HEK293 (cell line): ENCODE measurements around the gene PLA2G4A.

Source experiments
- CTCF ChIA-PET: fragments of 350-600 bp; formaldehyde crosslinking; extraction: SDS; loops from one replicate; lab custom pipeline; 2021; ENCODE audit warnings: antibody characterized with exemption; lab: Yijun Ruan, JAX
- POLR2A ChIA-PET: fragments of 300-600 bp; formaldehyde crosslinking; extraction: SDS; loops from one replicate; lab custom pipeline; 2020; ENCODE audit warnings: antibody characterized with exemption, inconsistent platforms; lab: Yijun Ruan, JAX
- H3K27ac ChIP-seq: fragments of 200-500 bp; sonication (Bioruptor generic); 2 replicates; pipeline ENCODE4 v1.5.1; 2014; ENCODE audit warnings: low read depth, low read length, control low read depth, inconsistent platforms; ENCODE audit errors: extremely low read depth
- H3K36me3 ChIP-seq, 2 experiments: fragments of 200-500 bp in 1 of 2; sonication (Bioruptor generic) in 1 of 2; 1 replicate in 1 of 2; 2 replicates in 1 of 2; pipeline ENCODE4 v1.5.1; 2014 to 2017; ENCODE audit warnings: inconsistent platforms in 2 of 2, low read length in 2 of 2; ENCODE audit not compliant: control insufficient read depth in 2 of 2, insufficient read depth in 1 of 2
- H3K4me1 ChIP-seq: fragments of 200-500 bp; sonication (Bioruptor generic); 2 replicates; pipeline ENCODE4 v1.5.1; 2014; ENCODE audit warnings: mild to moderate bottlenecking, low read length, inconsistent platforms; ENCODE audit not compliant: control insufficient read depth, insufficient read depth
- H3K4me3 ChIP-seq: 2 replicates; pipeline ENCODE4 v1.5.1; 2011; ENCODE audit warnings: low read depth, mild to moderate bottlenecking, control low read depth, low read length, moderate library complexity
- H3K9me3 ChIP-seq: fragments of 200-500 bp; sonication (Bioruptor generic); 2 replicates; pipeline ENCODE4 v1.5.1; 2014; ENCODE audit warnings: low read depth, low read length, inconsistent platforms; ENCODE audit not compliant: control insufficient read depth, insufficient read depth
- BCL11A ChIP-seq: fragments of 450-650 bp; formaldehyde crosslinking; IDR thresholded peaks from 2 replicates; pipeline ENCODE4 v1.5.1; 2016; ENCODE audit warnings: low read depth, missing biosample characterization, missing genetic modification characterization
- HIC1 ChIP-seq: fragments of 450-650 bp; formaldehyde crosslinking; IDR thresholded peaks from 2 replicates; pipeline ENCODE4 v1.5.1; 2016; ENCODE audit warnings: missing biosample characterization, missing genetic modification characterization
- MYNN ChIP-seq: fragments of 450-650 bp; formaldehyde crosslinking; IDR thresholded peaks from 2 replicates; pipeline ENCODE4 v1.5.1; 2016; ENCODE audit warnings: missing biosample characterization, missing genetic modification characterization, borderline replicate concordance
- ZBTB1 ChIP-seq: fragments of 450-650 bp; formaldehyde crosslinking; IDR thresholded peaks from 2 replicates; pipeline ENCODE4 v1.5.1; 2016; ENCODE audit warnings: missing biosample characterization, missing genetic modification characterization
- ZBTB7A ChIP-seq: fragments of 450-650 bp; formaldehyde crosslinking; IDR thresholded peaks from 2 replicates; pipeline ENCODE4 v1.5.1; 2016; ENCODE audit warnings: low read depth, missing biosample characterization, missing genetic modification characterization
- ZFP69B ChIP-seq: fragments of 450-650 bp; formaldehyde crosslinking; IDR thresholded peaks from 2 replicates; pipeline ENCODE4 v1.5.1; 2016; ENCODE audit warnings: missing biosample characterization, missing genetic modification characterization
- ZNF140 ChIP-seq: fragments of 450-650 bp; formaldehyde crosslinking; IDR thresholded peaks from 2 replicates; pipeline ENCODE4 v1.5.1; 2016; ENCODE audit warnings: missing biosample characterization, missing genetic modification characterization
- ZNF174 ChIP-seq: fragments of 450-650 bp; formaldehyde crosslinking; IDR thresholded peaks from 2 replicates; pipeline ENCODE4 v1.5.0; 2017; ENCODE audit warnings: missing biosample characterization, mild to moderate bottlenecking, missing genetic modification characterization
- ZNF302 ChIP-seq: fragments of 450-650 bp; formaldehyde crosslinking; IDR thresholded peaks from 2 replicates; pipeline ENCODE4 v1.5.1; 2016; ENCODE audit warnings: missing biosample characterization, missing genetic modification characterization, low read depth
- ZNF354C ChIP-seq: fragments of 450-650 bp; formaldehyde crosslinking; IDR thresholded peaks from 2 replicates; pipeline ENCODE4 v1.5.1; 2016; ENCODE audit warnings: missing biosample characterization, missing genetic modification characterization, low read depth, borderline replicate concordance
- ZNF423 ChIP-seq: fragments of 450-650 bp; formaldehyde crosslinking; IDR thresholded peaks from 2 replicates; pipeline ENCODE4 v1.5.1; 2016; ENCODE audit warnings: missing biosample characterization, missing genetic modification characterization
- ZNF433 ChIP-seq: fragments of 450-650 bp; formaldehyde crosslinking; IDR thresholded peaks from 2 replicates; pipeline ENCODE4 v1.5.1; 2016; ENCODE audit warnings: missing biosample characterization, missing genetic modification characterization, low read depth
- ZNF48 ChIP-seq: fragments of 450-650 bp; formaldehyde crosslinking; IDR thresholded peaks from 2 replicates; pipeline ENCODE4 v1.5.1; 2016; ENCODE audit warnings: missing biosample characterization, missing genetic modification characterization
- ZNF530 ChIP-seq: fragments of 450-650 bp; formaldehyde crosslinking; IDR thresholded peaks from 2 replicates; pipeline ENCODE4 v1.5.1; 2016; ENCODE audit warnings: low read depth, missing biosample characterization, missing genetic modification characterization
- ZNF571 ChIP-seq: fragments of 450-650 bp; formaldehyde crosslinking; IDR thresholded peaks from 2 replicates; pipeline ENCODE4 v1.5.0; 2017; ENCODE audit warnings: missing biosample characterization, missing genetic modification characterization
- ZNF658 ChIP-seq: fragments of 450-650 bp; formaldehyde crosslinking; IDR thresholded peaks from 2 replicates; pipeline ENCODE4; 2016; ENCODE audit warnings: missing biosample characterization, missing genetic modification characterization
- ZNF677 ChIP-seq: fragments of 450-650 bp; IDR thresholded peaks from 2 replicates; pipeline ENCODE4 v1.5.0; 2018; ENCODE audit warnings: missing biosample characterization, mild to moderate bottlenecking, missing genetic modification characterization, moderate library complexity
- ZNF837 ChIP-seq: fragments of 450-650 bp; formaldehyde crosslinking; IDR thresholded peaks from 2 replicates; pipeline ENCODE4 v1.5.1; 2016; ENCODE audit warnings: missing biosample characterization, missing genetic modification characterization
- TF ChIP-seq, protein P1 (sequence below): fragments of 450-650 bp; formaldehyde crosslinking; IDR thresholded peaks from 2 replicates; pipeline ENCODE4 v1.5.1; 2017; ENCODE audit warnings: missing biosample characterization, missing genetic modification characterization
- TF ChIP-seq, protein P2 (sequence below): fragments of 450-650 bp; formaldehyde crosslinking; IDR thresholded peaks from 2 replicates; pipeline ENCODE4 v1.5.1; 2016; ENCODE audit warnings: missing biosample characterization, missing genetic modification characterization
- TF ChIP-seq, protein P3 (sequence below): fragments of 450-650 bp; formaldehyde crosslinking; IDR thresholded peaks from 2 replicates; pipeline ENCODE4 v1.5.1; 2016; ENCODE audit warnings: missing biosample characterization, missing genetic modification characterization

PLA2G4A gene

DNA sequence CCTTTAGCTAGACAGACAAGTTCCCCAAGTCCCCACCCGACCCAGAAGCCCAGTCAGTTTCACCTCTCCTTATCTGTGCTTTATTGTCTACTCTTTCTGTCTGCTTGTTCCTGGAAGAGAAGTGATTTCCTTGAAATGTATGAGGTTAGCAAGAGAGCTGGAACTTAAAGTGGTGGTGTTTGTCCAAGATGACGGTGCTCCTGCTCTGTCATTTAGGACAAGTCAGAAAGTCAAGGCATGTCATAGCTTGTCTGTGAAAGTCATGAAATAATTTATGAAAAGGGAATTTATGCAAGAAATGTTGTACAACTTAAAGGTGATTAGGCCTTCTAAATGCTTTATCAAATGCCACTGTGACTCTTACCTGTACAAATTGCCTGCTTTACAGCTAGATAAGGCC, 178.1 kb downstream of the PLA2G4A start (continued):
- TF ChIP-seq HIC1 (tag by site-specific recombination) (no peak), MYNN (tag by site-specific recombination) (no peak)

GRCh38 chr1:187009320-187009719, 180.6 kb downstream of the PLA2G4A start:
- POLR2A ChIA-PET, result no interaction called here
- no peak overlapping the region for H3K4me3 ChIP-seq

DNA sequence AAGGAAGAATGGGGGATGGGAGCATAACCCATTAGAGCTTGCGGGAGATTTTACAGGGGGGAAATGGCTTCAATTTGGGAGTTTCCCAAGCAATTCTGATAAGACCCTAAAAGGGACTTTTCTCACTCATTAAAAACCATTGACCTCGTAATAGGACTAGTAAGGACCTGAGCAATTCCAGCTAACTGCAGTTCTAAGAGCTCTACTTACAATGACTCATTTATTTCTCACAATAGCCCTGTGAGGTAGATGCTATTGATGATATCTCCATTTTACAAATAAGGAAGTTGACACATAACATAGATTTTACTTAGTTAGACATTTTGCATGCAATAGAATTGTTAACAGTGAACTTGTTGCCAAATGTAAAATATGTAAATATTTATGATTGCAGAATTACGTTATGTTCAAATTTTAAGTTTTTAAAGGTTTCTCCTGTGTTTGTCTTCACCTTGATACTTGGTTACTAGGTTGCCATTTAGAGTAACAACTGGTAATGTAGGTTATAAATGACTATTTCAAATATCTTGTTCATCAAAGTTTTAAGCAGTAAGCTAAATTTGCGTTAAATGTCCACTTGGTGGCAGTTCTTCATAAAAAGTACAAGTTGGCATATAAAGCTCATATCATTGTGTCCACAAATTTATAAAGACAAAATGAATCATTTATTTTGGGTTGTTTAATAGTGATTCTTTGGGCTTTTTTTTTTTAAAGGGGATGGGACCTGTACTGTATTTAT, 182.0 kb downstream of the PLA2G4A start:
- Histone ChIP-seq H3K4me1 (no peaks in the 10 kb centered on the region), H3K27ac (no peak overlapping the region), H3K36me3 (no peaks in the 10 kb centered on the region), H3K9me3 (no peaks in the 10 kb centered on the region), H3K4me3 (no peak overlapping the region)
- POLR2A ChIA-PET, result no interaction called here
- no peak for TF ChIP-seq ZNF302 (tag by site-specific recombination)
- TF ChIP-seq ZNF658 (tag by site-specific recombination), result no peak
- no peak for TF ChIP-seq ZNF354C (tag by site-specific recombination)
- CTCF ChIA-PET, result interaction anchor here (1.4 kb wide), 1 partner anchor 24 kb away, joined by 4 read pairs; no protein-coding TSS in a partner anchor

More at GRCh38 chr1:187009320-187009719, 180.6 kb downstream of the PLA2G4A start:
- CTCF ChIA-PET, result no interaction called here
- Histone ChIP-seq H3K9me3 (no peaks in the 10 kb centered on the region), H3K27ac (no peak overlapping the region), H3K36me3 (no peaks in the 10 kb centered on the region), H3K4me1 (no peaks in the 10 kb centered on the region)
- no peak for TF ChIP-seq ZBTB7A
- TF ChIP-seq ZNF433 (tag by site-specific recombination), result no peak

DNA sequence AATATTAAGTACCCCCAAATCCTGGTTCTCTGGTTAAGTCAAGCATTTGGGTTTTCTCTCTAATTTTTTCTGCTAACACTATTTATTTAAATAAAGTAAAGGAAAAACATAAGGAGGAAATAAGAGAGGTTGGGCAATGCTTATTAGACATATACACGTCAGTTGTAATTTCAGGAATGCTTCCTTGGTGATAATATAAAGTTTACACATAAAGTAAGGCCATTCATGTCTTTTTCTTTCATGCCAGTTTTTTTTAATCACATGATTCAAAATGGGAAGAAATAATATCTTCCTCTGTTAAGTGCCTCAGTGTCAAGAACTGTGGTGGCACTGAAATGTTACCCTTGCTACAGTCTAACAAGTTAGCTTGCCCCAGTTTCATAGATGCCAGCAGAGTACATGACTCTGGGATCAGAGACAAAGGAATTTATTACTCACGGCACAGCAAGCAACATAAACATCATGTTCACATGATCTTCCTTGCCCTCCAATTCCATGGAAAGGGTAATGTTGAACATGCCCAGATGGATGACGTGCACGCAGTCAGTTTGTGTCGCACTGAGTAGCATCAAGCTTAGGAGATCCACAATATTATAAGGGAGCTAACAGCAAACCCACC, 184.9 kb downstream of the PLA2G4A start:
- ChIA-PET POLR2A (no interaction called here), CTCF (no interaction called here)
- no peak overlapping the region for H3K27ac ChIP-seq
- H3K4me3 ChIP-seq, result no peak overlapping the region
- no peaks in the 10 kb centered on the region for H3K9me3 ChIP-seq
- no peaks in the 10 kb centered on the region for H3K36me3 ChIP-seq
- no peaks in the 10 kb centered on the region for H3K4me1 ChIP-seq
- TF ChIP-seq ZNF837 (tag by site-specific recombination), result no peak
- TF ChIP-seq, protein P1, sequence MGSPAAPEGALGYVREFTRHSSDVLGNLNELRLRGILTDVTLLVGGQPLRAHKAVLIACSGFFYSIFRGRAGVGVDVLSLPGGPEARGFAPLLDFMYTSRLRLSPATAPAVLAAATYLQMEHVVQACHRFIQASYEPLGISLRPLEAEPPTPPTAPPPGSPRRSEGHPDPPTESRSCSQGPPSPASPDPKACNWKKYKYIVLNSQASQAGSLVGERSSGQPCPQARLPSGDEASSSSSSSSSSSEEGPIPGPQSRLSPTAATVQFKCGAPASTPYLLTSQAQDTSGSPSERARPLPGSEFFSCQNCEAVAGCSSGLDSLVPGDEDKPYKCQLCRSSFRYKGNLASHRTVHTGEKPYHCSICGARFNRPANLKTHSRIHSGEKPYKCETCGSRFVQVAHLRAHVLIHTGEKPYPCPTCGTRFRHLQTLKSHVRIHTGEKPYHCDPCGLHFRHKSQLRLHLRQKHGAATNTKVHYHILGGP, result no peak
- TF ChIP-seq, protein P2, sequence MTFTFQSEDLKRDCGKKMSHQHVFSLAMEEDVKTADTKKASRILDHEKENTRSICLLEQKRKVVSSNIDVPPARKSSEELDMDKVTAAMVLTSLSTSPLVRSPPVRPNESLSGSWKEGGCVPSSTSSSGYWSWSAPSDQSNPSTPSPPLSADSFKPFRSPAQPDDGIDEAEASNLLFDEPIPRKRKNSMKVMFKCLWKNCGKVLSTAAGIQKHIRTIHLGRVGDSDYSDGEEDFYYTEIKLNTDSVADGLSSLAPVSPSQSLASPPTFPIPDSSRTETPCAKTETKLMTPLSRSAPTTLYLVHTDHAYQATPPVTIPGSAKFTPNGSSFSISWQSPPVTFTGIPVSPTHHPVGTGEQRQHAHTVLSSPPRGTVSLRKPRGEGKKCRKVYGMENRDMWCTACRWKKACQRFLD (tag by site-specific recombination), result no peak
- no peak for TF ChIP-seq ZNF174
- no peak for TF ChIP-seq ZNF48 (tag by site-specific recombination)
- TF ChIP-seq ZBTB1 (tag by site-specific recombination), result no peak
- TF ChIP-seq ZNF423, result no peak
- no peak for TF ChIP-seq ZNF530 (tag by site-specific recombination)
- no peak for TF ChIP-seq ZNF140 (tag by site-specific recombination)
- TF ChIP-seq ZNF677, result no peak
- TF ChIP-seq BCL11A (tag by site-specific recombination), result no peak
- TF ChIP-seq, protein P3, sequence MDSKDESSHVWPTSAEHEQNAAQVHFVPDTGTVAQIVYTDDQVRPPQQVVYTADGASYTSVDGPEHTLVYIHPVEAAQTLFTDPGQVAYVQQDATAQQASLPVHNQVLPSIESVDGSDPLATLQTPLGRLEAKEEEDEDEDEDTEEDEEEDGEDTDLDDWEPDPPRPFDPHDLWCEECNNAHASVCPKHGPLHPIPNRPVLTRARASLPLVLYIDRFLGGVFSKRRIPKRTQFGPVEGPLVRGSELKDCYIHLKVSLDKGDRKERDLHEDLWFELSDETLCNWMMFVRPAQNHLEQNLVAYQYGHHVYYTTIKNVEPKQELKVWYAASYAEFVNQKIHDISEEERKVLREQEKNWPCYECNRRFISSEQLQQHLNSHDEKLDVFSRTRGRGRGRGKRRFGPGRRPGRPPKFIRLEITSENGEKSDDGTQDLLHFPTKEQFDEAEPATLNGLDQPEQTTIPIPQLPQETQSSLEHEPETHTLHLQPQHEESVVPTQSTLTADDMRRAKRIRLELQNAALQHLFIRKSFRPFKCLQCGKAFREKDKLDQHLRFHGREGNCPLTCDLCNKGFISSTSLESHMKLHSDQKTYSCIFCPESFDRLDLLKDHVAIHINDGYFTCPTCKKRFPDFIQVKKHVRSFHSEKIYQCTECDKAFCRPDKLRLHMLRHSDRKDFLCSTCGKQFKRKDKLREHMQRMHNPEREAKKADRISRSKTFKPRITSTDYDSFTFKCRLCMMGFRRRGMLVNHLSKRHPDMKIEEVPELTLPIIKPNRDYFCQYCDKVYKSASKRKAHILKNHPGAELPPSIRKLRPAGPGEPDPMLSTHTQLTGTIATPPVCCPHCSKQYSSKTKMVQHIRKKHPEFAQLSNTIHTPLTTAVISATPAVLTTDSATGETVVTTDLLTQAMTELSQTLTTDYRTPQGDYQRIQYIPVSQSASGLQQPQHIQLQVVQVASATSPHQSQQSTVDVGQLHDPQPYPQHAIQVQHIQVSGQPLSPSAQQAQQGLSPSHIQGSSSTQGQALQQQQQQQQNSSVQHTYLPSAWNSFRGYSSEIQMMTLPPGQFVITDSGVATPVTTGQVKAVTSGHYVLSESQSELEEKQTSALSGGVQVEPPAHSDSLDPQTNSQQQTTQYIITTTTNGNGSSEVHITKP, result no peak
- TF ChIP-seq ZNF571 (tag by site-specific recombination), result no peak
- no peak for TF ChIP-seq ZFP69B (tag by site-specific recombination)
